Caco-2 (cell line): Measurements from ENCODE around the gene SKIC2. TPM values are rescaled to one million over a fixed set of nuclear protein-coding genes. Genes with fewer than 3 reads are reported as not detected.
A peak's percentile ranks its signal among the peaks of the same experiment; 100 is the strongest.

Source experiments
- BruUV-seq: library from RNA; stranded (reverse); fragments of 400-500 nt; replicated peaks from 2 replicates; lab custom pipeline; 2021; lab: Mats Ljungman, UMichigan
- CTCF ChIA-PET: fragments of 300-600 bp; sonication (Branson Sonifier 250); formaldehyde crosslinking; loops from one replicate; lab custom pipeline; 2022; ENCODE audit warnings: antibody characterized with exemption; lab: Charles Lee
- POLR2A ChIA-PET: fragments of 300-600 bp; sonication (Branson Sonifier 250); formaldehyde crosslinking; loops from one replicate; lab custom pipeline; 2022; ENCODE audit warnings: antibody characterized with exemption; lab: Charles Lee
- DNase-seq, 2 experiments: peaks; one replicate each; pipeline versions ENCODE4 v3.0.0 to v3.0.0-alpha.2; 2020 to 2022
- H3K27me3 ChIP-seq: replicated peaks from 2 replicates; pipeline ENCODE4 v1.6.0; 2011; ENCODE audit warnings: low read length; ENCODE audit not compliant: control insufficient read depth, insufficient read depth
- H3K36me3 ChIP-seq: 2 replicates; pipeline ENCODE4 v1.5.1; 2011; ENCODE audit warnings: low read length; ENCODE audit not compliant: control insufficient read depth, insufficient read depth
- H3K4me1 ChIP-seq: fragments of 250-450 bp; sonication (Bioruptor Pico); 2 replicates; pipeline ENCODE4 v1.5.1; 2020; ENCODE audit warnings: mild to moderate bottlenecking
- H3K4me3 ChIP-seq: 2 replicates; pipeline ENCODE4 v1.5.1; 2011; ENCODE audit warnings: low read depth, mild to moderate bottlenecking, control low read depth, low read length
- H3K9me3 ChIP-seq: fragments of 250-450 bp; sonication (Bioruptor Pico); 2 replicates; pipeline ENCODE4 v1.5.1; 2020; ENCODE audit warnings: mild to moderate bottlenecking, moderate library complexity
- H3K27ac Mint-ChIP-seq: one replicate; pipeline ENCODE4 v1.8.0; 2022; ENCODE audit warnings: mixed read lengths; ENCODE audit not compliant: unreplicated experiment
- H3K27me3 Mint-ChIP-seq: one replicate; pipeline ENCODE4 v1.8.0; 2022; ENCODE audit warnings: mixed read lengths; ENCODE audit not compliant: insufficient read depth, unreplicated experiment
- H3K36me3 Mint-ChIP-seq: one replicate; pipeline ENCODE4 v1.8.0; 2022; ENCODE audit warnings: mild to moderate bottlenecking, mixed read lengths; ENCODE audit not compliant: insufficient read depth, unreplicated experiment
- H3K4me1 Mint-ChIP-seq: one replicate; pipeline ENCODE4 v1.8.0; 2022; ENCODE audit warnings: low read depth, mixed read lengths; ENCODE audit not compliant: unreplicated experiment
- H3K4me3 Mint-ChIP-seq: one replicate; pipeline ENCODE4 v1.8.0; 2022; ENCODE audit warnings: mild to moderate bottlenecking, moderate library complexity, mixed read lengths; ENCODE audit not compliant: unreplicated experiment
- H3K9me3 Mint-ChIP-seq: one replicate; pipeline ENCODE4 v1.8.0; 2022; ENCODE audit warnings: mixed read lengths; ENCODE audit not compliant: unreplicated experiment
- intact Hi-C: fragments of 100-400 bp; cut with micrococcal nuclease; formaldehyde crosslinking; loops from one replicate; pipeline ENCODE4 v1.10.0; 2022; ENCODE audit not compliant: unreplicated experiment
- total RNA-seq: library from RNA; stranded (reverse); gene quantifications from 2 replicates; pipeline ENCODE4 v1.2.3, GENCODE V29; 2022
- TF ChIP-seq, protein P1 (sequence below), 2 experiments: fragments of 200-600 bp in 1 of 2; IDR thresholded peaks; 1 replicate in 1 of 2; 2 replicates in 1 of 2; pipeline versions ENCODE4 v1.5.1 to v1.8.0; 2011 to 2022; ENCODE audit warnings: antibody characterized with exemption in 1 of 2, control low read depth in 1 of 2, inconsistent platforms in 1 of 2, low read depth in 1 of 2, low read length in 1 of 2, mild to moderate bottlenecking in 1 of 2, moderate library complexity in 1 of 2; ENCODE audit not compliant: insufficient read depth in 1 of 2, severe bottlenecking in 1 of 2, unreplicated experiment in 1 of 2

SKIC2 gene
- total RNA-seq, 1 experiment from 2014 or later, result 70.0 TPM

DNA sequence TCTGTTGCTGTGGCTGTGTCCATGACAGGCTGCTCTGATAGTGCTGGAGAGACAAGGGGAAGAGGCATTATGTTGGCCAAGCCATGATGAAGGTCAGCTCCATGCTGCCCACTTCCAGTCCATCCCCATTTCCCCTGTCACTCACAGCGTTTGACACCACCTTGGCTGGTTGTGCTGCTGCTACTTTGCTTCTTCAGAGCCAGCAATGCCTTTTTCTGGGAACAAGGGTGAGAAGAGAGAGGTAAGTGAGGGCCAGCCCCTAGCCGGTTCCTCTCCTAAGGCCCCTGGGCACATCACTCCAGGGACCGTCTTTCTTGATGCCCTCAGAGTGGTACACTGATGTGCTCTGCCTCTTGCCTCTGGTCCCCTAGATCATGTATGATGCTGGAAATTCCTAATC lies 2.2 kb upstream of the SKIC2 start:
- Mint-ChIP-seq H3K27me3 (no peaks in the 10 kb centered on the region), H3K4me3 (no peak overlapping the region), H3K9me3 (no peaks in the 10 kb centered on the region), H3K27ac (no peak overlapping the region), H3K4me1 (peaks cover 26% of the 10 kb centered on the region), H3K36me3 (peaks cover 72% of the 10 kb centered on the region)
- Histone ChIP-seq H3K4me3 (no peak overlapping the region), H3K36me3 (peaks cover 13% of the 10 kb centered on the region), H3K4me1 (peaks cover 3% of the 10 kb centered on the region; the same call in 1 of the 2 replicates), H3K9me3 (no peaks in the 10 kb centered on the region), H3K27me3 (no peaks in the 10 kb centered on the region)
- intact Hi-C loops, result no loop called here
- no peak for DNase-seq
- BruUV-seq, result no TSS peak
- ChIA-PET POLR2A (no interaction called here), CTCF (no interaction called here)
- TF ChIP-seq, protein P1, sequence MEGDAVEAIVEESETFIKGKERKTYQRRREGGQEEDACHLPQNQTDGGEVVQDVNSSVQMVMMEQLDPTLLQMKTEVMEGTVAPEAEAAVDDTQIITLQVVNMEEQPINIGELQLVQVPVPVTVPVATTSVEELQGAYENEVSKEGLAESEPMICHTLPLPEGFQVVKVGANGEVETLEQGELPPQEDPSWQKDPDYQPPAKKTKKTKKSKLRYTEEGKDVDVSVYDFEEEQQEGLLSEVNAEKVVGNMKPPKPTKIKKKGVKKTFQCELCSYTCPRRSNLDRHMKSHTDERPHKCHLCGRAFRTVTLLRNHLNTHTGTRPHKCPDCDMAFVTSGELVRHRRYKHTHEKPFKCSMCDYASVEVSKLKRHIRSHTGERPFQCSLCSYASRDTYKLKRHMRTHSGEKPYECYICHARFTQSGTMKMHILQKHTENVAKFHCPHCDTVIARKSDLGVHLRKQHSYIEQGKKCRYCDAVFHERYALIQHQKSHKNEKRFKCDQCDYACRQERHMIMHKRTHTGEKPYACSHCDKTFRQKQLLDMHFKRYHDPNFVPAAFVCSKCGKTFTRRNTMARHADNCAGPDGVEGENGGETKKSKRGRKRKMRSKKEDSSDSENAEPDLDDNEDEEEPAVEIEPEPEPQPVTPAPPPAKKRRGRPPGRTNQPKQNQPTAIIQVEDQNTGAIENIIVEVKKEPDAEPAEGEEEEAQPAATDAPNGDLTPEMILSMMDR (IDR thresholded peaks at IDR 0.05; ENCODE audit: insufficient read depth in 1 of 2, low read depth in 1 of 2, low read length in 1 of 2, severe bottlenecking in 1 of 2, unreplicated experiment in 1 of 2), result no peak

DNA sequence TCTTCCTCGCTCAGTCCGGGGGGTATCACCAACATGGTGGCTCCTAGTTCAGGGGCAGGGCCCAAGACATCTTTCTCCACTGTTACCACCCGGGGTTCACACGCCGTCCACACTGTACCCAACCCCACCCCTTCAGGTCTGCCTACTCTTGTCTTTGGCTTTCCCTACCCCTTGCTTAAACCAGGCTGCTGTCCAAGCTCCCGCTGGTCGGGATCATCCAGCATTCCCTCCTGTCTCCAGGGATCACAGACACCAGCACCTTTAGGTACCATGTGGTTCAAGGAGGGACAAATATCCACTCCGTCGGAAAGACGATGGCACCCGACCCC lies 599 bp upstream of the SKIC2 start:
- H3K27me3 ChIP-seq, result no peaks in the 10 kb centered on the region
- TSS peak; percentile 67 for BruUV-seq
- Mint-ChIP-seq H3K4me1 (peaks cover 18% of the 10 kb centered on the region), H3K9me3 (no peaks in the 10 kb centered on the region), H3K36me3 (peaks cover 80% of the 10 kb centered on the region), H3K27ac (peak overlapping the region; percentile 98), H3K27me3 (no peaks in the 10 kb centered on the region), H3K4me3 (peak overlapping the region; percentile 99)
- TF ChIP-seq, protein P1 (IDR thresholded peaks at IDR 0.05; ENCODE audit: insufficient read depth in 1 of 2, low read depth in 1 of 2, low read length in 1 of 2, severe bottlenecking in 1 of 2, unreplicated experiment in 1 of 2), result no peak
- intact Hi-C loops, result no loop called here
- H3K4me3 ChIP-seq, result peak overlapping the region; percentile 74
- H3K9me3 ChIP-seq, result no peaks in the 10 kb centered on the region
- CTCF ChIA-PET, result interaction anchor here (0.6 to 1.7 kb wide), 2 partner anchors 13 to 57 kb away, joined by 5 read pairs; partner anchors contain the start of gene CFB
- no peak for DNase-seq
- peaks cover 3% of the 10 kb centered on the region; the same call in 1 of the 2 replicates for H3K4me1 ChIP-seq
- H3K36me3 ChIP-seq, result peaks cover 13% of the 10 kb centered on the region
- POLR2A ChIA-PET, result interaction anchor here (1.2 to 2.6 kb wide), 3 partner anchors 12 to 13 kb away, joined by 4 to 18 read pairs (median 7); partner anchors contain the start of genes CFB and DXO

DNA sequence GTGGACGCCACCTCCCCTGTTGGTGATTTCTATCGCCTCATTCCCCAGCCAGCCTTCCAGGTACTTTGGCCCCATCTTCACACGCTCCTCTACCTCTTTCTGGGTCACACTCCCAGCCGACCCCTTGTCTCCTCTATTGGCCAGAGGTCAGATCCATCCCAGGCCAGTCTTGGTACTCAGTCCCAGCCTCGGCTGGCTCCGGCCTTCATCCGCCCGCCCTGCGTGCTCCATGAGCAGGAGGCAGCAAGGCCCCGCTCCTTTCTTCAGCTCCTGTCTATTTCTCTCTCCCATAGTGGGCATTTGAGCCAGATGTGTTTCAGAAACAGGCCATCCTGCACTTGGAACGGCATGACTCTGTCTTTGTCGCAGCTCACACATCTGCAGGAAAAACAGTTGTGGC lies 2.6 kb downstream of the SKIC2 start:
- TF ChIP-seq, protein P1 (IDR thresholded peaks at IDR 0.05; ENCODE audit: insufficient read depth in 1 of 2, low read depth in 1 of 2, low read length in 1 of 2, severe bottlenecking in 1 of 2, unreplicated experiment in 1 of 2), result no peak
- intact Hi-C loops, result no loop called here
- Histone ChIP-seq H3K4me1 (peaks cover 3% of the 10 kb centered on the region; the same call in 1 of the 2 replicates), H3K4me3 (no peak overlapping the region), H3K9me3 (no peaks in the 10 kb centered on the region), H3K27me3 (no peaks in the 10 kb centered on the region), H3K36me3 (peaks cover 10% of the 10 kb centered on the region)
- ChIA-PET CTCF (no interaction called here), POLR2A (no interaction called here)
- no peak for DNase-seq
- Mint-ChIP-seq H3K4me3 (no peak overlapping the region), H3K27ac (no peak overlapping the region), H3K27me3 (no peaks in the 10 kb centered on the region), H3K4me1 (peaks cover 15% of the 10 kb centered on the region), H3K36me3 (peaks cover 66% of the 10 kb centered on the region), H3K9me3 (no peaks in the 10 kb centered on the region)
- BruUV-seq, result no TSS peak
